ENCODE results near the gene MYH14.

DNA sequence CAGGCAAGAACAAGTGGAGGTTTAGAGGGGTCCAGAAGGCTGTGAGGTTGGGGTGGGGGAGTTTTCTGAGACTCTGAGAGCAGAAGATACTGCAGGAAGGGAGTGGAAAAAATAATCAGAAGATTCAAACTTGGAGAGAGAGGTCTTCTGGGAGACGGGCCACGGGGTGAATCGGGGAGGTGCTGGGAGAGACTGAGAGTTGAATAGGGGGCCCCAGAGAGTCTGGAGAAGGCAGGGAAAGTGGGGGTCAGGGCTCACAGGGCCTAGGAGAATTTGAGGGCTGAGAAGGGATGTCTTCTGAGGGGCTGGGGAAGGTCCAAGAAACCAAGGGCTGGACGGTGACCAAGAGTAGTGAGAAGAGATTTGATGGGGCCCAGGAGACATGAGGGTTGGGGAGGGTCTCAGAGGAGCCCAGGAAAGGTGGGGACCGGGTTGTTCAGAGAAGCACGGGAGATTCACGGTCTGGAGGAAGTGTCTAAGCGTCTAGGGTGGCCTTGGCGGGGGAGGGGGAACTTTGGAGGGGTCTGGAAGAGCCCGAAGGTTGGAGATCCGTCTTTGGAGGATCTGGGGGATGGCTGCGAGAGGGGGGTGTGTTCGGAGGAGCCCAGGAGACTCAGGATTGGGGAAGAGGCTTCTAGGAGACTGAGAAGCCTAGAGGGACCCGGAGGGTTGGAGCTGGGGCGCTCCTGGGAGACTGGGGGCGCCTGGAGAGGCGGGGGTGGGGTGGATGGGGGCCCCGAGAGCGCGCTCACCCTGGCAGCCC is 124.2 kb downstream of the MYH14 start:
- TF ChIP-seq, protein P1, sequence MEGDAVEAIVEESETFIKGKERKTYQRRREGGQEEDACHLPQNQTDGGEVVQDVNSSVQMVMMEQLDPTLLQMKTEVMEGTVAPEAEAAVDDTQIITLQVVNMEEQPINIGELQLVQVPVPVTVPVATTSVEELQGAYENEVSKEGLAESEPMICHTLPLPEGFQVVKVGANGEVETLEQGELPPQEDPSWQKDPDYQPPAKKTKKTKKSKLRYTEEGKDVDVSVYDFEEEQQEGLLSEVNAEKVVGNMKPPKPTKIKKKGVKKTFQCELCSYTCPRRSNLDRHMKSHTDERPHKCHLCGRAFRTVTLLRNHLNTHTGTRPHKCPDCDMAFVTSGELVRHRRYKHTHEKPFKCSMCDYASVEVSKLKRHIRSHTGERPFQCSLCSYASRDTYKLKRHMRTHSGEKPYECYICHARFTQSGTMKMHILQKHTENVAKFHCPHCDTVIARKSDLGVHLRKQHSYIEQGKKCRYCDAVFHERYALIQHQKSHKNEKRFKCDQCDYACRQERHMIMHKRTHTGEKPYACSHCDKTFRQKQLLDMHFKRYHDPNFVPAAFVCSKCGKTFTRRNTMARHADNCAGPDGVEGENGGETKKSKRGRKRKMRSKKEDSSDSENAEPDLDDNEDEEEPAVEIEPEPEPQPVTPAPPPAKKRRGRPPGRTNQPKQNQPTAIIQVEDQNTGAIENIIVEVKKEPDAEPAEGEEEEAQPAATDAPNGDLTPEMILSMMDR (CRISPR knock-in tag; IDR thresholded peaks at IDR 0.05): no peak
- TF ChIP-seq RFX5 (IDR thresholded peaks at IDR 0.05; ENCODE audit: low read depth, low read length) (no peak), CREB1 (IDR thresholded peaks at IDR 0.05) (no peak), CREB1 (CRISPR knock-in tag; IDR thresholded peaks at IDR 0.05) (no peak), MED1 (CRISPR knock-in tag; IDR thresholded peaks at IDR 0.05) (no peak), SOX6 (IDR thresholded peaks at IDR 0.05) (no peak), SOX6 (CRISPR knock-in tag; IDR thresholded peaks at IDR 0.05) (no peak)
- TF ChIP-seq, protein P2, sequence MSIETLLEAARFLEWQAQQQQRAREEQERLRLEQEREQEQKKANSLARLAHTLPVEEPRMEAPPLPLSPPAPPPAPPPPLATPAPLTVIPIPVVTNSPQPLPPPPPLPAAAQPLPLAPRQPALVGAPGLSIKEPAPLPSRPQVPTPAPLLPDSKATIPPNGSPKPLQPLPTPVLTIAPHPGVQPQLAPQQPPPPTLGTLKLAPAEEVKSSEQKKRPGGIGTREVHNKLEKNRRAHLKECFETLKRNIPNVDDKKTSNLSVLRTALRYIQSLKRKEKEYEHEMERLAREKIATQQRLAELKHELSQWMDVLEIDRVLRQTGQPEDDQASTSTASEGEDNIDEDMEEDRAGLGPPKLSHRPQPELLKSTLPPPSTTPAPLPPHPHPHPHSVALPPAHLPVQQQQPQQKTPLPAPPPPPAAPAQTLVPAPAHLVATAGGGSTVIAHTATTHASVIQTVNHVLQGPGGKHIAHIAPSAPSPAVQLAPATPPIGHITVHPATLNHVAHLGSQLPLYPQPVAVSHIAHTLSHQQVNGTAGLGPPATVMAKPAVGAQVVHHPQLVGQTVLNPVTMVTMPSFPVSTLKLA (IDR thresholded peaks at IDR 0.05): no peak
